Activated naive CD8-positive, alpha-beta T cell treated with anti-CD3 and anti-CD28 coated beads, Interleukin-2, amount 10 ng/mL, durations not matched to agents 7 days and 5 days (primary cell): ENCODE results near the gene PCNP. TPM values are rescaled to one million over a fixed set of nuclear protein-coding genes. Genes with fewer than 3 reads are reported as not detected.
A peak's percentile ranks its signal among the peaks of the same experiment; 100 is the strongest.
"Not testable (repeated sequence)": the region's sequence is repeated elsewhere in the genome, so short reads cannot be mapped to it uniquely, and the experiment has no call there.

Experiments
- ATAC-seq: fragments of 150-1000 bp; cut with Tn5 transposase; one replicate; pipeline ENCODE4 v1.10.0; 2021; ENCODE audit warnings: low read depth, moderate library complexity
- POLR2A ChIA-PET: fragments of 350-600 bp; sonication (Branson Sonifier 250); formaldehyde crosslinking; loops from one replicate; lab custom pipeline; 2021; ENCODE audit warnings: antibody characterized with exemption; lab: Charles Lee
- DNase-seq: peaks from one replicate; pipeline ENCODE4 v3.0.0; 2021
- H3K27ac Mint-ChIP-seq: one replicate; pipeline ENCODE4 v1.8.0; 2022; ENCODE audit warnings: mild to moderate bottlenecking, mixed read lengths
- H3K27me3 Mint-ChIP-seq: one replicate; pipeline ENCODE4 v1.8.0; 2022; ENCODE audit warnings: mild to moderate bottlenecking, moderate library complexity, mixed read lengths
- H3K36me3 Mint-ChIP-seq: one replicate; pipeline ENCODE4 v1.8.0; 2021; ENCODE audit warnings: mild to moderate bottlenecking, mixed read lengths
- H3K4me1 Mint-ChIP-seq: one replicate; pipeline ENCODE4 v1.8.0; 2021; ENCODE audit warnings: mixed read lengths
- H3K4me3 Mint-ChIP-seq: one replicate; pipeline ENCODE4 v1.8.0; 2022; ENCODE audit warnings: mild to moderate bottlenecking, moderate library complexity, mixed read lengths
- H3K9me3 Mint-ChIP-seq: one replicate; pipeline ENCODE4 v1.8.0; 2021; ENCODE audit warnings: mixed read lengths
- total RNA-seq, 2 experiments: library from RNA; stranded (reverse); gene quantifications; one replicate each; pipeline ENCODE4 v1.2.3, GENCODE V29; 2021

The PCNP gene
- total RNA-seq, 2 experiments from 2014 or later = 167 to 173 TPM

DNA sequence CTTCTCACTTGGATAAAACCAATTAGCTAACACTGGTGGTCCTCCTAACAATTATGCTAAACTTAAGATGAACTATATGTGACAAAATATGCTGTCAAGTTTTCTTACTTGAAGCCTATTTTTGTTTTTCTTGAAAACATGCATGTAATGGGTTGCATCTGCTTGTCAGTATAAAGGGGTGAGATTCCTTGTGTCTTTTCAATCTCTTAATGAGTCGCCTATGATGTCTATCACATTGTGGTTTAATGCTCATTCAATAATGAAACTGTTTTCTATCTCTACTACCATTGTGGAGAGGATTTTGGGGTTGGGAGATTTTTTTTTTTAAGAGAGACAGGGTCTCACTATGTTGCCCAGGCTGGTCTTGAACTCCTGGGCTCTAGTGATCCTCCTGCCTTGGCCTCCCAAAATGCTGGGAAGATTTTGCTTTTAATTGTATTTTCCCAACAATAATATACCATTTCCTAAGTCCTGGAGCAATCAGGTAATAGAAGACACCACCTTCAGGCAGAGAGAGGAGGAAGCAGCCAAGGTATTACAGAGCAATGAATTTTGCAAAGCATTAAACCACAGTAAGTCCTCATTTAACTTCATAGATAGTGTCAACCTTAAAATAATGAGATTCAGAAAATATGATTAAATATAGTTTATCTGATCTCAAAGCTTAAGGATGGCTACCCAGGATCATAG is 29.7 kb upstream of the PCNP start:
- H3K4me1 Mint-ChIP-seq = peaks cover 28% of the 10 kb centered on the region
- ATAC-seq (peak; percentile 44), DNase-seq (no peak)
- peak overlapping the region; percentile 9 for H3K4me3 Mint-ChIP-seq
- peak overlapping the region; percentile 54 for H3K27ac Mint-ChIP-seq
- H3K36me3 Mint-ChIP-seq = peaks cover 7% of the 10 kb centered on the region
- POLR2A ChIA-PET = interaction anchor here (0.6 kb wide), 1 partner anchor 1054 kb away, joined by 5 read pairs; no protein-coding TSS in a partner anchor
- H3K9me3 Mint-ChIP-seq = peaks cover 5% of the 10 kb centered on the region
- H3K27me3 Mint-ChIP-seq = no peaks in the 10 kb centered on the region

- H3K27me3 Mint-ChIP-seq = no peaks in the 10 kb centered on the region
- H3K4me1 Mint-ChIP-seq = peaks cover 11% of the 10 kb centered on the region
- DNase-seq (no peak), ATAC-seq (no peak)
- H3K9me3 Mint-ChIP-seq = peaks cover 2% of the 10 kb centered on the region
- H3K36me3 Mint-ChIP-seq = no peaks in the 10 kb centered on the region
- no peak overlapping the region for H3K4me3 Mint-ChIP-seq
- POLR2A ChIA-PET = no interaction called here
- H3K27ac Mint-ChIP-seq = no peak overlapping the region
These were observed 25.4 kb upstream of the PCNP start for GRCh38 chr3:101548527-101549105.

DNA sequence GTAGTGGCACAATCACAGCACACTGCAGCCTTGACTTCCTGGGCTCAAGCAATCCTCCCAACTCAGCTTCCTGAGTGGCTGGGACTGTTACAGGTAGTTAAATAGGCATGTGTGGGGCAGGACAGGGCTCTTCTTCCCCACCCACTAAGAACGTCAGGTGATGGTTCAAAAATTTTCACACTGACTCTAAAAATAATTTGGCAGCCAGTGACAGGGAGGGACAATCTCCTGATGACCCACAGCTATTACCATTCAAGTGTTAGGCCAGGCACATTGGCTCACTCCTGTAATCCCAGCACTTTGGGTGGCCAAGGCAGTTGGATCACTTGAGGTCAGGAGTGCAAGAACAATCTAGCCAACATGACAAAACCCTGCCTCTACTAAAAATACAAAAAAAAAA is 24.5 kb upstream of the PCNP start:
- H3K4me3 Mint-ChIP-seq = no peak overlapping the region
- POLR2A ChIA-PET = interaction anchor here (0.6 kb wide), 1 partner anchor 31 kb away, joined by 3 read pairs; no protein-coding TSS in a partner anchor
- DNase-seq (no peak), ATAC-seq (no peak)
- H3K4me1 Mint-ChIP-seq = peaks cover 4% of the 10 kb centered on the region
- no peaks in the 10 kb centered on the region for H3K36me3 Mint-ChIP-seq
- H3K27ac Mint-ChIP-seq = no peak overlapping the region
- no peaks in the 10 kb centered on the region for H3K27me3 Mint-ChIP-seq
- H3K9me3 Mint-ChIP-seq = peaks cover 2% of the 10 kb centered on the region

DNA sequence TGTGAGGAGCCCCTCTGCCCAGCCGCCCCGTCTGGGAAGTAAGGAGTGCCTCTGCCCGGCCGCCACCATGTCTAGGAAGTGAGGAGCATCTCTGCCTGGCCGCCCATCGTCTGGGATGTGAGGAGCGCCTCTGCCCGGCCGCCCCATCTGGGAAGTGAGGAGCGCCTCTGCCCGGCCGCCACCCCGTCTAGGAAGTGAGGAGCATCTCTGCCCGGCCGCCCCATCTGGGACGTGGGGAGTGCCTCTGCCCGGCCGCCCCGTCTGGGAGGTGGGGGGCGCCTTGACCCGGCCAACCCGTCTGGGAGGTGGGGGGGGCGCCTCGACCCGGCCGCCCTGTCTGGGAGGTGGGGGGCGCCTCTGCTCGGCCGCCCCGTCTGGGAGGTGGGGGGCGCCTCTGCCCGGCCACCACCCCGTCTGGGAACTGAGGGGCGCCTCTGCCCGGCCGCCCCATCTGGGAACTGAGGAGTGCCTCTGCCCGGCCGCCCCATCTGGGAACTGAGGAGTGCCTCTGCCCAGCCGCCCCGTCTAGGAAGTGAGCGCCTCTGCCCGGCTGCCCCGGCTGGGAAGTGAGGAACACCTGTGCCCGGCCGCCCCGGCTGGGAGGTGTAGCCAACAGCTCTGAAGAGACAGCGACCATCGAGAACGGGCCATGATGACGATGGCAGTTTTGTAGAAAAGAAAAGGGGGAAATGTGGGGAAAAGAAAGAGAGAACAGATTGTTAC is 22.5 kb upstream of the PCNP start:
- H3K4me1 Mint-ChIP-seq, POLR2A ChIA-PET, DNase-seq, H3K27ac Mint-ChIP-seq, H3K36me3 Mint-ChIP-seq, H3K27me3 Mint-ChIP-seq, H3K4me3 Mint-ChIP-seq, H3K9me3 Mint-ChIP-seq, ATAC-seq: not testable (repeated sequence)

- DNase-seq, POLR2A ChIA-PET, H3K27ac Mint-ChIP-seq, ATAC-seq, H3K4me1 Mint-ChIP-seq, H3K4me3 Mint-ChIP-seq, H3K9me3 Mint-ChIP-seq, H3K36me3 Mint-ChIP-seq, H3K27me3 Mint-ChIP-seq: not testable (repeated sequence)
These were observed 20.6 kb upstream of the PCNP start for GRCh38 chr3:101553381-101553780.

- ATAC-seq = no peak
- POLR2A ChIA-PET = interaction anchor here (1.1 kb wide), 1 partner anchor 169 kb away, joined by 3 read pairs; the partner anchor contains the start of gene CEP97
- Mint-ChIP-seq H3K4me1 (peaks cover 7% of the 10 kb centered on the region), H3K27me3 (peaks cover 7% of the 10 kb centered on the region), H3K36me3 (no peaks in the 10 kb centered on the region), H3K9me3 (peaks cover 2% of the 10 kb centered on the region), H3K4me3 (no peak overlapping the region), H3K27ac (no peak overlapping the region)
- no peak for DNase-seq
These were observed 17.9 kb upstream of the PCNP start for GRCh38 chr3:101556064-101556463.

- no peaks in the 10 kb centered on the region for H3K9me3 Mint-ChIP-seq
- POLR2A ChIA-PET = interaction anchor here (0.5 to 2.9 kb wide), 11 partner anchors 9 to 569 kb away, joined by 3 to 39 read pairs (median 4); partner anchors contain the start of genes ABI3BP, CEP97, PCNP and SENP7
- H3K27me3 Mint-ChIP-seq = peaks cover 2% of the 10 kb centered on the region
- peaks cover 26% of the 10 kb centered on the region for H3K4me1 Mint-ChIP-seq
- peak within 1 kb of the TSS; percentile 96 for H3K4me3 Mint-ChIP-seq
- peak within 1 kb of the TSS; percentile 97 for H3K27ac Mint-ChIP-seq
- peak; percentile 89 for DNase-seq
- peak; percentile 97 for ATAC-seq
- peaks cover 25% of the 10 kb centered on the region for H3K36me3 Mint-ChIP-seq
These were observed 12.2 kb upstream of the PCNP start, which contains the start of gene TRMT10C for GRCh38 chr3:101561630-101562328. Gene TRMT10C (plus strand): TSS chr3:101561868. CDS start chr3:101564782, 2,914 bp downstream.

DNA sequence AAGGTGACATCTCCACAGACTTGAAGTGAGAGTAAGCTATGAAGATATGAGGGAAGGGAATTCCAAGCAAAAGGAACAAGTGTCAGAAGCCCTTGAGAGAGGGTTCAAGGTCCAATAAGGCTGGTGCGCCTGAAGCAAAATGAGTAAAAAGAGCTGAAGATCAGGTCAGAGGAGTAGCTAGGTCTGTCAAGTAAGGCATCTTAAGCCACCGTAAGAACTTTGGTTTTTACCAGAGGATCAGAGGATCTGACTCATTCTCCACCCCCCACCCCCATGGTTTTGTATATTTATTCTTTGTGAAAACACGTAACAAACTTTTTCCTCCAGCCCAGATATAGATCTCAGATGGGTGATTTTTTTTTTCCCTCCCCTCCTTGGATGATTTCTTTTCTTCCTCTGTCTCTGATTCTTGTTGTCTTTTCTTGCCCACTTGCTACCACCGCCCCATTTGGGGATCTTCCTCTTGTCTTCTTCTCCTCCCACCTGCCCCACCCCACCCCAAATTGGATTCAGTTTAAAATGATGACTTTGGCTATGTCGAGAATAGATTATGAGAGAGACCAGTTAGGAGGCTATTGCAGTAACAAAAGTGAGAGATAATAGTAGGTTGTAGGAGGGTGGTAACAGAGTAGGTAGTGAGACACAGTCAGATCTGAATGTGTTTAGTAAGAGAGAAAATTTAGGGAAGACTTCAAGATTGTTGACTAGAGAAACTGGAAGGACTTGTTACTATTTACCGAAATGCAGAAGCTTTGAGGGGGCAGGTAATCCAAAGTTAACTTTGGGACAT is 6.3 kb upstream of the PCNP start:
- POLR2A ChIA-PET = interaction anchor here (1.5 kb wide), 1 partner anchor 49 kb away, joined by 3 read pairs; no protein-coding TSS in a partner anchor
- no peaks in the 10 kb centered on the region for H3K9me3 Mint-ChIP-seq
- peaks cover 47% of the 10 kb centered on the region for H3K4me1 Mint-ChIP-seq
- no peak for ATAC-seq
- no peak for DNase-seq
- no peak overlapping the region for H3K27ac Mint-ChIP-seq
- no peak overlapping the region for H3K4me3 Mint-ChIP-seq
- H3K36me3 Mint-ChIP-seq = peaks cover 35% of the 10 kb centered on the region
- H3K27me3 Mint-ChIP-seq = no peaks in the 10 kb centered on the region

- Mint-ChIP-seq H3K4me1 (peaks cover 45% of the 10 kb centered on the region), H3K27me3 (no peaks in the 10 kb centered on the region), H3K4me3 (peak overlapping the region; percentile 72), H3K36me3 (peaks cover 25% of the 10 kb centered on the region), H3K27ac (peak overlapping the region; percentile 84), H3K9me3 (no peaks in the 10 kb centered on the region)
- POLR2A ChIA-PET = interaction anchor here (0.6 to 3.8 kb wide), 5 partner anchors 9 to 268 kb away, joined by 3 to 39 read pairs (median 4); partner anchors contain the start of genes RPL24 and TRMT10C
- DNase-seq (no peak), ATAC-seq (no peak)
These were observed 2.7 kb upstream of the PCNP start for GRCh38 chr3:101571028-101571895.

DNA sequence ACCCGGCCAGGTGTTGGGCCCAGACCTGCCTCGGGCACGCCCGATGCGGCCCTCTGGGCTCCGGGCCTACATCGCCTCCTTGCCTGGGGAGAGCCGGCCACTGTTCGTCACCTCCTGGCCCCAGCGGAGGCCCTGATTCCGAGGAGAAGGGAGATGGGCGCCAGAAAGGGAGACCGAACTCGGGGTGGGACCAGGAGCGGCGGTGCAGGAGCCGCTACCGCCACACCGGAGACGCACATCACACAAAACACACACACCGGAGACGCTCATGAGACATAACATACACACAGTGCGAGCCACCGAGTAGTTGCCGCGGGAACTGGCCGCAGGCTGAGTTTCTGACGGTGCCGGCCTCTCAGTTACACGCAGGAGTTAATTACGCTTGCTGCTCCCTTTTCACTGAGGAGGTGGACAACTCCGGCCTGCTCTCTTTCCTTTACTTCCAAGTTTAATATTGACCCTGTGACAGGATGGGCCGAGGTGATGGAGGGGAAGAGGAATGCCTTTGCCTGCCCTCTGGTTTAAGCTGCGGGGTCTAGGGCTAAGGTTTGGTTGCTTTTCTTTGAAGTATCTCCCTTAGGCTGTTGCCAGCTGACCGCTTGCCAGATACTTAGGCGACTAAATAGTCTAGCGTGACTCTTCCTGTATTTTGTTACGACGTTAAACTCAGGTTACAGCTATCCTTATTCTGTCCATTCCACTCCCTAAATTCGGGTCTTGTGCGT is 570 bp downstream of the PCNP start:
- POLR2A ChIA-PET = interaction anchor here (0.5 to 3.8 kb wide), 16 partner anchors 13 to 864 kb away, joined by 3 to 39 read pairs (median 5); partner anchors contain the start of genes CEP97, RPL24, SENP7 and TRMT10C
- peak; percentile 60 for ATAC-seq
- H3K27ac Mint-ChIP-seq = peak overlapping the region; percentile 99
- peaks cover 47% of the 10 kb centered on the region for H3K4me1 Mint-ChIP-seq
- peaks cover 23% of the 10 kb centered on the region for H3K36me3 Mint-ChIP-seq
- no peaks in the 10 kb centered on the region for H3K27me3 Mint-ChIP-seq
- no peaks in the 10 kb centered on the region for H3K9me3 Mint-ChIP-seq
- peak; percentile 76 for DNase-seq
- H3K4me3 Mint-ChIP-seq = peak overlapping the region; percentile 98

- Mint-ChIP-seq H3K27ac (no peak overlapping the region), H3K27me3 (no peaks in the 10 kb centered on the region), H3K9me3 (no peaks in the 10 kb centered on the region), H3K4me3 (no peak overlapping the region), H3K36me3 (peaks cover 30% of the 10 kb centered on the region), H3K4me1 (peaks cover 30% of the 10 kb centered on the region)
- POLR2A ChIA-PET = no interaction called here
- ATAC-seq = no peak
- DNase-seq = no peak
These were observed 3.3 kb downstream of the PCNP start for GRCh38 chr3:101577286-101577685.
